GM18517 (cell line): Measurements from ENCODE around the gene VGLL4.
"Not testable (repeated sequence)": the region's sequence is repeated elsewhere in the genome, so short reads cannot be mapped to it uniquely, and the experiment has no call there.

Experiments
- ATAC-seq: cut with Tn5 transposase; IDR thresholded peaks from one replicate; pipeline ENCODE4 v1.9.1; 2021; ENCODE audit warnings: mild to moderate bottlenecking, moderate library complexity; ENCODE audit not compliant: unreplicated experiment

Gene VGLL4

DNA sequence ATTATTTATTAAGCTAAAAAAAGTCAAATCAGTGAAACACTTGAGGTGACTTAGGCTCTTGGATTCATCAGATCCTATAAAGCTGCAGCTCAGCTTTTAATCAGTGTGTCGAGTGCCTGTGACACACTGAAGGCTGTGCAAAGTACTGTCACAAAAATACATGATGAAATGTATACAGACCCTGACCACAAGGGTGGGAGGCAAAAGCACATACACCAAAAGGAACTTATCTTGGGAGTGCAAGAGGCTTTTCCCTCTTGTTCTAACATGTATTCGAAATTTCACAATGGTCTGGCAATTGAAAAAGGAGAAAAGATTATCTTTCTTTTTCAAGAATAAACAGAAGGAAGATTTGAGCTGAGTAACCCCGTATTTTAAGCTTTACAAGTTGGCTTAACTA is 35.9 kb downstream of the VGLL4 start:
- ATAC-seq, result no peak

- no peak for ATAC-seq
Measured at GRCh38 chr3:11606865-11607440, 36.8 kb downstream of the VGLL4 start.

DNA sequence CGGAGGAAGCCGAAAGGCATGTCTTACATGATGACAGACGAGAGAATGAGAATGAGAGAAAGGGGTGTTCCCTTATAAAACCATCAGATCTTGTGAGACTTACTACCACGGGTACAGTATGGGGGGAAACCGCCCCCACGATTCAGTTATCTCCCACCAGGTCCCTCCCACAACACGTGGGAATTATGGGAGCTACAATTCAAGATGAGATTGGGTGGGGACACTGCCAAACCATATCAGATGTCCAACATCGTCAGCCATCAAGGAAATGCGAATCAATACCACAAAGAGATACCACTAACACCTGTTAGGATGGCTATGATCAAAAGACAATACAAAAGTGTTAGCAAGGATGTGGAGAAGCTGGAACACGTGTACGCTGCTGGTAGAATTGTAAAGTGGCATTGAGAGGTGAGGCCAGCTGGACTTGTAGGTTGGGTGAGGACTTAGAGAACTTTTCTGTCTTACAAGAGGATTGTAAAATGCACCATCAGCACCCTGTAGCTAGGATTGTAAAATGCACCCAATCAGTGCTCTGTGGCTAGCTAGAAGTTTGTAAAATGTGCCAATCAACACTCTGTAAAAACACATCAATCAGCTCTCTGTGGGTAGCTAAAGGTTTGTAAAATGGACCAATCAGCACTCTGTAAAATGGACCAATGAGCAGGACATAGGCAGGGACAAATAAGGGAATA is 37.5 kb downstream of the VGLL4 start:
- ATAC-seq, result no peak

DNA sequence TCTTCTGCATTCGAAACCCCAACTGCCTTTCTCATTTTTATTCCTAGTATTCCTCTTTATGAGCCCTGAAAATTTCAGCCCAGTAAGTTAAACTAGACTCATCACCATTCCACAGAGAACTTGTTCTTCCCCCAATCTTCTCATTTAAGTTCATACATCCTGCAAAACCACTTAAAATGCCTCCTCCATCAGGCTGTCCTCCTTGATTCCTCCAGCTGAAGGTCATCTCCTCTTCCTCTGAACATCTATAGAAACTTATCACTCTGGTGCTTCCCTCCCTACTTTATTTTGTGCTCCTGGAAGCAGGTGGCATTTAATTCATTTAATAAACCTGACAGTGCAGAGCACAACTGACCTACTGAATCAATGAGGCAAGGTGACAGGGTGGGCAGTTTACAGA is 38.3 kb downstream of the VGLL4 start:
- no peak for ATAC-seq

GRCh38 chr3:11604139-11604892 is 39.4 kb downstream of the VGLL4 start:
- ATAC-seq, result no peak

DNA sequence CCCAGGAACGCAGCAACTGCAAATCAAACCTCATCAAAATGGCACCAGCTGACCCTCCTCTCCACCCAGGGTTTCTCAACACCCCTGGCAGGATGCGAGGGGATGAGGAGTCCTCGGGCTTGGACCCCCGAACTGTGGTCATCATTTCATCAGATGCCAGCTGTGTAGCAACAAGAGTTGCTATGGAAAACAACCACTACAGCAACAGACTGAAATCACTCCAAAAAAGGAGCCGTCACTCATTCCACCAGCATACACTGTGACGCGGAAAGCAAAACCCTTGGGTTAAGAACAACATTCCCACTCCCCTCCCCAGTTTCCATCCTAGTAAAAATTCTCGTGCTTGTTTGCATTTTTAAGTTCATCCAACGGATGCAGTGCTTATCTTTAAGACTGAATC is 40.1 kb downstream of the VGLL4 start:
- no peak for ATAC-seq

DNA sequence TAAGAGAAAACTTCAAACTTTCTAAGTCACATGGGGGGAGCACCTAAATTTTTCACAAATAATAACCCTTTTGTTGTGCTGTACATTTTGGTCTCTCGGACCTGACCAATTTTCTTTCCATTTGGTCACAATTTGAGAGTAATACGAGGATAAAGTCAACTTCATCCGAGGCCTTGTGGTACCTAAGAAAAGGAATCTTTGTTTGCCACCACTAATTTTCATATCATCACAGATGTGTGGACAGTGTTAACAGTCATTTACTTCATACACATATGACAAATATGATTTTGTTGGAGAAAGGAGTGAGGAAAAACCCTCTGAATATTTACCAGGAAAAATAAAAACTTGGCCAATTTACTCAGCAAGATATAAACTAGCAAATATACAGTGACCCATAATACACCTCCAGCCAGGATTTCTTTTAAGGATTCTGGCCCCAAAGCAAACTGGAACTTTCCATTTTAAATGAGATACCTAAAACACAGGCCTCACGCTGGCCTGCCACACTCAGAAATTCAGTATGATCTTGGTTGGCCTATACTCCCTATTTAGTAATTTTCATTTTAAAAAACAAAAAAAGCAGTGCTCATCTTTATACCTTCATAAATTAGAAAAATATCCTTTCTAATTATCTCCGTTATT is 40.7 kb downstream of the VGLL4 start:
- ATAC-seq, result no peak

GRCh38 chr3:11602239-11602840 is 41.4 kb downstream of the VGLL4 start:
- ATAC-seq, result no peak

GRCh38 chr3:11601446-11602238 is 42.1 kb downstream of the VGLL4 start:
- peak; percentile 87 for ATAC-seq

- no peak for ATAC-seq
Measured at GRCh38 chr3:11600501-11601282, 43.0 kb downstream of the VGLL4 start.

DNA sequence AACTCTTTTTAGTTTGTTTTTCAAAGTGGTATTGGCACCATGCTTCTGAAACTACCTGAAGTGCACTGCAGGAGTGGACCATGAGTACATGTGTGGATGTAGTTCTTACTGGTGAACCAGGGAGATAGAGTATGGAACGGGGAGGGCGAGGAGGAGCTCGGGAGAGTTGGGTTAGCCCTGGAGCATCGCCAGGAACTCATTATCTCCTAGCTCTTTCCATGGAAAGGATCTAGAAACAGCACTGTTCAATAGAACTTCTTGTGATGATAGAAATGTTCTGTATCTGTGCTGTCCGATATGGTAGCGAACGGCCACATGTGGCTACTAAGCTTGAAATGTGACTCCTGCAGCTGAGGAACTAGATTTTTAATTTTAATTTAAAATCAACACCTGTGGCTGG is 47.3 kb downstream of the VGLL4 start:
- no peak for ATAC-seq

GRCh38 chr3:11595024-11595423 is 48.7 kb downstream of the VGLL4 start:
- not testable (repeated sequence) for ATAC-seq

GRCh38 chr3:11593318-11594034 is 50.2 kb downstream of the VGLL4 start:
- ATAC-seq, result no peak

GRCh38 chr3:11592445-11593298 is 51.0 kb downstream of the VGLL4 start:
- ATAC-seq, result no peak

- no peak for ATAC-seq
Measured at GRCh38 chr3:11591391-11592282, 52.1 kb downstream of the VGLL4 start.

- no peak for ATAC-seq
Measured at GRCh38 chr3:11591002-11591355, 52.7 kb downstream of the VGLL4 start.

GRCh38 chr3:11589706-11590105 is 54.0 kb downstream of the VGLL4 start:
- no peak for ATAC-seq
